BJ (cell line): ENCODE data around the gene APOA4. TPM values are rescaled to one million over a fixed set of nuclear protein-coding genes. Genes with fewer than 3 reads are reported as not detected.

Experiments
- CTCF ChIA-PET: fragments of 350-600 bp; formaldehyde crosslinking; extraction: SDS; loops from one replicate; lab custom pipeline; 2021; ENCODE audit warnings: antibody characterized with exemption, inconsistent platforms; lab: Yijun Ruan, JAX
- POLR2A ChIA-PET: fragments of 300-600 bp; sonication (Branson Sonifier 250); formaldehyde crosslinking; extraction: SDS; loops from one replicate; lab custom pipeline; 2021; ENCODE audit warnings: antibody characterized with exemption; lab: Charles Lee
- DNase-seq: peaks from one replicate; pipeline ENCODE4 v3.0.0-alpha.2; 2011; ENCODE audit warnings: low read depth
- H3K27me3 ChIP-seq: 2 replicates; pipeline ENCODE4 v1.6.0; 2011; ENCODE audit warnings: low read length; ENCODE audit not compliant: control insufficient read depth, insufficient read depth
- H3K36me3 ChIP-seq: 2 replicates; pipeline ENCODE4 v1.5.1; 2011; ENCODE audit warnings: low read length; ENCODE audit not compliant: control insufficient read depth, insufficient read depth
- H3K4me3 ChIP-seq: 2 replicates; pipeline ENCODE4 v1.5.1; 2011; ENCODE audit warnings: low read depth, mild to moderate bottlenecking, control low read depth, low read length
- CTCF ChIP-seq: IDR thresholded peaks from 2 replicates; pipeline ENCODE4 v1.5.1; 2011; ENCODE audit warnings: low read depth, mild to moderate bottlenecking, control low read depth, inconsistent platforms, low read length, moderate library complexity; ENCODE audit not compliant: insufficient read depth
- polyA plus RNA-seq: library from polyadenylated mRNA; depleted of rRNA; stranded (reverse); fragments of >200 nt; gene quantifications from 2 replicates; pipeline ENCODE4 v1.2.3, GENCODE V29; 2011

Gene APOA4
- polyA plus RNA-seq, 1 experiment: not detected

GRCh38 chr11:116827461-116827860 lies 4.4 kb upstream of the APOA4 start:
- ChIA-PET POLR2A (no interaction called here), CTCF (interaction anchor here (1.0 to 1.2 kb wide), 2 partner anchors 11 to 37 kb away, joined by 3 read pairs; no protein-coding TSS in a partner anchor)
- TF ChIP-seq CTCF: no peak
- no peak overlapping the region for H3K4me3 ChIP-seq
- no peak for DNase-seq
- H3K36me3 ChIP-seq: no peaks in the 10 kb centered on the region
- H3K27me3 ChIP-seq: no peaks in the 10 kb centered on the region; the same call in 1 of the 2 replicates

- Histone ChIP-seq H3K36me3 (no peaks in the 10 kb centered on the region), H3K27me3 (no peaks in the 10 kb centered on the region; the same call in 1 of the 2 replicates), H3K4me3 (no peak overlapping the region)
- POLR2A ChIA-PET: no interaction called here
- DNase-seq: no peak
- no peak for TF ChIP-seq CTCF
- CTCF ChIA-PET: interaction anchor here (1.0 to 1.2 kb wide), 2 partner anchors 10 to 37 kb away, joined by 3 read pairs; no protein-coding TSS in a partner anchor
Measured at GRCh38 chr11:116826751-116827431, 3.8 kb upstream of the APOA4 start.

GRCh38 chr11:116825854-116826750 lies 3.0 kb upstream of the APOA4 start:
- ChIA-PET CTCF (interaction anchor here (0.9 to 1.8 kb wide), 4 partner anchors 9 to 36 kb away, joined by 3 to 9 read pairs (median 3); no protein-coding TSS in a partner anchor), POLR2A (no interaction called here)
- Histone ChIP-seq H3K27me3 (no peaks in the 10 kb centered on the region; the same call in 1 of the 2 replicates), H3K36me3 (no peaks in the 10 kb centered on the region), H3K4me3 (no peak overlapping the region)
- no peak for DNase-seq
- TF ChIP-seq CTCF: no peak

- no peak for DNase-seq
- no peaks in the 10 kb centered on the region; the same call in 1 of the 2 replicates for H3K27me3 ChIP-seq
- no peak overlapping the region for H3K4me3 ChIP-seq
- TF ChIP-seq CTCF: no peak
- ChIA-PET CTCF (interaction anchor here (0.9 to 1.8 kb wide), 2 partner anchors 10 to 11 kb away, joined by 3 to 9 read pairs; no protein-coding TSS in a partner anchor), POLR2A (no interaction called here)
- H3K36me3 ChIP-seq: no peaks in the 10 kb centered on the region
Measured at GRCh38 chr11:116825434-116825833, 2.3 kb upstream of the APOA4 start.

GRCh38 chr11:116822575-116822974 lies 529 bp downstream of the APOA4 start:
- no peaks in the 10 kb centered on the region for H3K36me3 ChIP-seq
- H3K4me3 ChIP-seq: no peak overlapping the region
- H3K27me3 ChIP-seq: no peaks in the 10 kb centered on the region; the same call in 1 of the 2 replicates
- no peak for TF ChIP-seq CTCF
- no peak for DNase-seq
- POLR2A ChIA-PET: no interaction called here
- CTCF ChIA-PET: interaction anchor here (0.6 to 1.5 kb wide), 3 partner anchors 14 to 284 kb away, joined by 3 to 5 read pairs (median 4); no protein-coding TSS in a partner anchor
